Activated CD4-positive, alpha-beta memory T cell treated with anti-CD3 and anti-CD28 coated beads, Interleukin-2, amount 10 ng/mL, durations not matched to agents 7 days and 5 days (primary cell): Measurements from ENCODE around the gene IDI2. TPM values are rescaled to one million over a fixed set of nuclear protein-coding genes. Genes with fewer than 3 reads are reported as not detected.

ENCODE experiments used
- CTCF ChIA-PET: fragments of 350-600 bp; sonication (Branson Sonifier 250); formaldehyde crosslinking; loops from one replicate; lab custom pipeline; 2021; ENCODE audit warnings: antibody characterized with exemption, inconsistent platforms; lab: Charles Lee
- POLR2A ChIA-PET: fragments of 350-600 bp; sonication (Branson Sonifier 250); formaldehyde crosslinking; loops from one replicate; lab custom pipeline; 2021; ENCODE audit warnings: antibody characterized with exemption; lab: Charles Lee
- DNase-seq: peaks from one replicate; pipeline ENCODE4 v3.0.0-alpha.2; 2020
- H3K27ac Mint-ChIP-seq: one replicate; pipeline ENCODE4 v1.8.0; 2021; ENCODE audit warnings: mild to moderate bottlenecking, mixed read lengths
- H3K27me3 Mint-ChIP-seq: one replicate; pipeline ENCODE4 v1.8.0; 2021; ENCODE audit warnings: mixed read lengths
- H3K36me3 Mint-ChIP-seq: one replicate; pipeline ENCODE4 v1.8.0; 2021; ENCODE audit warnings: low read depth, mixed read lengths
- H3K4me1 Mint-ChIP-seq: one replicate; pipeline ENCODE4 v1.8.0; 2021; ENCODE audit warnings: mixed read lengths
- H3K4me3 Mint-ChIP-seq: one replicate; pipeline ENCODE4 v1.8.0; 2021; ENCODE audit warnings: mild to moderate bottlenecking, mixed read lengths
- H3K9me3 Mint-ChIP-seq: one replicate; pipeline ENCODE4 v1.8.0; 2021; ENCODE audit warnings: mixed read lengths
- total RNA-seq, 2 experiments: library from RNA; stranded (reverse); gene quantifications; one replicate each; pipeline ENCODE4 v1.2.3, GENCODE V29; 2021

Gene IDI2
- total RNA-seq, 2 experiments from 2014 or later: not detected

DNA sequence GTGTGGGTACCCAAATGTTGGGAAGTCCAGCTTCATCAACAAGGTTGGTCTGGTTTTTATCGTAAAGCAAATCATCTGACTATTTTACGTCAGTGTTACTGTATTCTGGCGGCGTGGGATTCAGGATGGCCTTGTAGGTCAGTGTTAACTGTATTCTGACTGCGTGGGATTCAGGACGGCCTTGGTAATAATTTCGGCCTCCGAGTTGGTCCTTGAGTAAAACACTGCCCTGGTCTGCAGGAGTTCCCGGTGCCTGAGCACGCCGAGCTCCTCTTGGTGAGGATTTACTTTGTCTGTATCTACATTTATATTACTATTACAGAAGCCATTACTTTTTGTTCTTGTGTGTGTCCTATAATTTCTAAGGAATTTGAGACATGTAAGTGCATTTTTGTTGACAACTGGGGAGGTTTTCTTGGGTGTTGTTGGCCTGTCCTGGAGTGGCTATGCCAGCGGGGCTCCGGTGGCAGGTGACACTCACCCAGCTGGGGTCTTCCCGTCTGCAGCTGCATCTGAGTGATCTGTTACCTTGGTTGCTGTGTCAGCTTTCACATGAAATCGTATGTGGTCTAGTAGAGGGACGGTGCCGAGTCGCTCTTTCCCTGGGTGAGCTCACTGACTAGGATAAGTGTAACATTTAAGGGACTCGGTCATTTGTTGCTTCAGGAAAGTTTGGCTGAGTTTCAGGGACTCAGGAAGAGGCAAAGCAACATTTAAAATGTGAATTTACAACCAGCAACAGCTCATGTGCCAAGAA lies 28.2 kb downstream of the IDI2 start:
- H3K4me1 Mint-ChIP-seq: peaks cover 2% of the 10 kb centered on the region
- DNase-seq: no peak
- no peak overlapping the region for H3K27ac Mint-ChIP-seq
- H3K27me3 Mint-ChIP-seq: no peaks in the 10 kb centered on the region
- ChIA-PET POLR2A (interaction anchor here (0.5 to 2.0 kb wide), 2 partner anchors 9 to 35 kb away, joined by 3 to 6 read pairs; partner anchors contain the start of gene GTPBP4), CTCF (no interaction called here)
- H3K4me3 Mint-ChIP-seq: no peak overlapping the region
- peaks cover 82% of the 10 kb centered on the region for H3K36me3 Mint-ChIP-seq
- peaks cover 3% of the 10 kb centered on the region for H3K9me3 Mint-ChIP-seq

DNA sequence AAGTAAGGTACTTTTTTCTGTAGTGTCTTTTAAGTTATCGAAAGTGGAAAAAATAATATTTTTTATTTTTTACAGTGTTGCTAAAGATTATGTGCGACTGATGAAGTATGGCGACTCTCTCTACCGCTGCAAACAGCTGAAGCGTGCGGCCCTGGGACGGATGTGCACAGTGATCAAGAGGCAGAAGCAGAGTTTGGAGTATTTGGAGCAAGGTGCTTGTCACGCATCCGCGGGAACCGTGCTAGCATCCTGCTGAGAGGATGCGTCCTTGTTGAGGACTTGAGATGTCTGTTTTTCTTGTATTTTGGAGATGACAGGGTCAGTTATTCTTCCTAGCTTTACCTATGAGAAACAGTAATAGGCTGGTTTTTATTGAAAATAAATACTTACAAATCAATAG lies 29.6 kb downstream of the IDI2 start:
- POLR2A ChIA-PET: no interaction called here
- H3K9me3 Mint-ChIP-seq: no peaks in the 10 kb centered on the region
- H3K4me3 Mint-ChIP-seq: no peak overlapping the region

DNA sequence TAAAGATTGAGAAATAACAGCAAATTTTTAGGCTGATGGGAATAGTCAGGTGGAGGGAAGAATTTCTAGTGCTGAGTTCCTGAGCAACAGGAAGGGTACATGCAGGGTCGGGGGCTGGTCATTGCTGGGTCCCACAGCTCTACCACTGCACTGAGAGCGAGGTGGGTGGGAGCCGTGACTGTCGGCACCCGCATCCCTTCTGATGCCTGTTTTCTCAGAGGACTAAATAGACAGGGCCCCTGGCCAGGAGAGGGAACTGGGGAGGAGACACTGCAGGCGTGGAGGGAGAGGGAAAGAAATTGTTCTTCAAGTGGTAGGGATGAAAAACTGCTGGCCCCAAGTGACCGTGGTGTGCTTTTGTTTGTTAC lies 30.1 kb downstream of the IDI2 start:
- no peak overlapping the region for H3K27ac Mint-ChIP-seq

More for the DNA sequence above, 29.6 kb downstream of the IDI2 start:
- no peaks in the 10 kb centered on the region for H3K27me3 Mint-ChIP-seq
- no peak for DNase-seq
- CTCF ChIA-PET: no interaction called here
- H3K36me3 Mint-ChIP-seq: peaks cover 71% of the 10 kb centered on the region
- H3K27ac Mint-ChIP-seq: no peak overlapping the region
- peaks cover 5% of the 10 kb centered on the region for H3K4me1 Mint-ChIP-seq

DNA sequence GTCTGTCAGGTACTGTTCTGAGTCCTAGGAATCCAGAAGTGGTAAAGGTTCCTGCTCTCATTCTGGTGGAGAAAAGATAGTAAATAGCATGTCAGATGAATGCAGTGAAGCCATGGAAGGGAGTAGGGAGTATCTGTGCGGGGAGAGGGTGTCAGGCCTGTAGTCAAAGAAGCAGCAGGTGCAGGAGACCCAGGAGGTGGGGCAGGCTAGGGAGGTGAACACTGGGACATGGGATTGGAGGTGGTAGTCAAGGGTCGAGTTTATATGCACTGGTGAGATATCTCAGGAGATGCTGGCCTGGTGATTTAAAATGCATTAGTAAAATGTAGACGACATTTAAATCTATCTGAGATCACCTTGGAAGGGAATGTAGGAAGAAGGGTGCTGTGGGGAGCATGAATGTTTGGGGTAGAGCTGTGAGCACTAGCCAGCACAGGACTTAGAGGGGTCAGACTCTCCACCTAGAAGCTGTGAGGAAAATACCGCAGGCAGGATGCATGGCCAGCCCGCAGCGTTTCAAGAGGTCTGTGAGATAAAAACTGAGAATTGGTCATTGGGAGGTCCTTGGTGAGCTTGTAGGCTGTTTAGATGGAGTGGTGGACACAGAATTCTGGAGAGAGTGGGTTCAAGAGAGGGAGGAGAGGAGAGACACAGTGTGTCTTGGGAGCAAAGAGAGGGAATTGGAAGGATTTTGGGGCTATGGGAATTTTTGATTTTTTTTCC lies 30.7 kb downstream of the IDI2 start:
- H3K36me3 Mint-ChIP-seq: peaks cover 69% of the 10 kb centered on the region
- H3K27ac Mint-ChIP-seq: no peak overlapping the region
- H3K27me3 Mint-ChIP-seq: no peaks in the 10 kb centered on the region
- CTCF ChIA-PET: no interaction called here
- H3K9me3 Mint-ChIP-seq: no peaks in the 10 kb centered on the region
- no peak for DNase-seq
- peaks cover 14% of the 10 kb centered on the region for H3K4me1 Mint-ChIP-seq
- POLR2A ChIA-PET: no interaction called here
- H3K4me3 Mint-ChIP-seq: no peak overlapping the region

More for the DNA sequence above, 30.1 kb downstream of the IDI2 start:
- peaks cover 10% of the 10 kb centered on the region for H3K4me1 Mint-ChIP-seq
- no peaks in the 10 kb centered on the region for H3K27me3 Mint-ChIP-seq
- peaks cover 69% of the 10 kb centered on the region for H3K36me3 Mint-ChIP-seq
- H3K4me3 Mint-ChIP-seq: no peak overlapping the region
- ChIA-PET POLR2A (no interaction called here), CTCF (no interaction called here)
- H3K9me3 Mint-ChIP-seq: no peaks in the 10 kb centered on the region
- DNase-seq: no peak

DNA sequence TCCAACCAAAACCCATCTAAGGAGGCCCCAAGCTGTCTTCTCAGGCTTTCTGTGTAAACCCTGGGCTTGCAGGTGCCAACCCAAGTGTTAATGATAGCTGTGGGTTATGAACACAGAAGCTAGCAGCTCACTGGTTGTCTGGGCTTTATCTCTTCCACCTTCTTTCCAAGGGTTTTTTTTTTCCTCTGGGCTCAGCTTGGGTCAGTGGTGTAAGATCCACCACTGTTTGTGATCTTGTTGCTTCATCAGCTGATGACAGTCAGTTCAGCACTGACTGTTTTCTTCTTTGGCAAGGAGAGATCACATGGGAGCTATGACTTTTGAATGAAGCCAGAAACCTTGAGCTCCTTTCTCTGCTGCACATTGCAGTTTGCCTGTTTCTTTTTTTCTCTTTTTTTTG lies 32.8 kb downstream of the IDI2 start:
- Mint-ChIP-seq H3K4me1 (peaks cover 28% of the 10 kb centered on the region), H3K36me3 (peaks cover 62% of the 10 kb centered on the region), H3K27me3 (no peaks in the 10 kb centered on the region), H3K9me3 (no peaks in the 10 kb centered on the region), H3K27ac (no peak overlapping the region), H3K4me3 (no peak overlapping the region)
- no peak for DNase-seq
- POLR2A ChIA-PET: interaction anchor here (2.0 kb wide), 1 partner anchor 56 kb away, joined by 6 read pairs; the partner anchor contains the start of gene IDI1
- CTCF ChIA-PET: no interaction called here

DNA sequence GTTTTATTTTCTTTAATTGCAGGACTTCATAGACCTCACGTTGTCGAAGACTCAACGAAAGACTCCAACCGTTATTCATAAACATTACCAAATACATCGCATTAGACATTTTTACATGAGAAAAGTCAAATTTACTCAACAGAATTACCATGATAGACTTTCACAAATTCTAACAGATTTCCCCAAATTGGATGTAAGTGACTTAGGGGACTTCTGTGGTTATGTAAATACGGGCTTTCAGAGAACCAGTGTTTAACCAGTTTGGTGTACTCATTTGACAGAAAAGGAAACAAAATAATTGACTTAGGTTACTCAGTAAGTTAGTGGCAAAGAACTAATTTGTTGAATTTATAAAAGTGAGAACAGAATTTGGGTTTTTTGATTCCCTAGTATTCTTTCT lies 33.2 kb downstream of the IDI2 start:
- ChIA-PET CTCF (no interaction called here), POLR2A (interaction anchor here (2.0 kb wide), 1 partner anchor 56 kb away, joined by 6 read pairs; the partner anchor contains the start of gene IDI1)
- Mint-ChIP-seq H3K4me1 (peaks cover 30% of the 10 kb centered on the region), H3K4me3 (no peak overlapping the region), H3K36me3 (peaks cover 58% of the 10 kb centered on the region), H3K27ac (no peak overlapping the region), H3K9me3 (no peaks in the 10 kb centered on the region), H3K27me3 (no peaks in the 10 kb centered on the region)
- no peak for DNase-seq

DNA sequence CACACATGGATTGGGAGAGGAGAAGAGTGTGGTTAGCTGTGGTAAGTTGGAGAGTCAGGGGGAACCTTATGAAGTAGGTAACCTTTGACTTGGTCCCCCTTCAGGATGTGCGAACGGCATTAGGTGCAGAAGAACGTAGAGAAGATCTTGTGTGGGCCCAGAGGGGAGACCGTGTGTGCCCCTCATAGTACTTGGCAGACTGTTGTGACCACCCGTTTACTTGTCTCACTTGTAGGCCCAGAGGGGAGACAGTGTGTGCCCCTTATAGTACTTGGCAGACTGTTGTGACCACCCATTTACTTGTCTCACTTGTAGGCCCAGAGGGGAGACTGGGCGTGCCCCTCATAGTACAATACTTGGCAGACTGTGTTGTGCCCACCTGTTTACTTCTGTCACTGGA lies 34.9 kb downstream of the IDI2 start:
- Mint-ChIP-seq H3K4me3 (peak overlapping the region; percentile 29), H3K36me3 (peaks cover 44% of the 10 kb centered on the region)
- POLR2A ChIA-PET: no interaction called here

DNA sequence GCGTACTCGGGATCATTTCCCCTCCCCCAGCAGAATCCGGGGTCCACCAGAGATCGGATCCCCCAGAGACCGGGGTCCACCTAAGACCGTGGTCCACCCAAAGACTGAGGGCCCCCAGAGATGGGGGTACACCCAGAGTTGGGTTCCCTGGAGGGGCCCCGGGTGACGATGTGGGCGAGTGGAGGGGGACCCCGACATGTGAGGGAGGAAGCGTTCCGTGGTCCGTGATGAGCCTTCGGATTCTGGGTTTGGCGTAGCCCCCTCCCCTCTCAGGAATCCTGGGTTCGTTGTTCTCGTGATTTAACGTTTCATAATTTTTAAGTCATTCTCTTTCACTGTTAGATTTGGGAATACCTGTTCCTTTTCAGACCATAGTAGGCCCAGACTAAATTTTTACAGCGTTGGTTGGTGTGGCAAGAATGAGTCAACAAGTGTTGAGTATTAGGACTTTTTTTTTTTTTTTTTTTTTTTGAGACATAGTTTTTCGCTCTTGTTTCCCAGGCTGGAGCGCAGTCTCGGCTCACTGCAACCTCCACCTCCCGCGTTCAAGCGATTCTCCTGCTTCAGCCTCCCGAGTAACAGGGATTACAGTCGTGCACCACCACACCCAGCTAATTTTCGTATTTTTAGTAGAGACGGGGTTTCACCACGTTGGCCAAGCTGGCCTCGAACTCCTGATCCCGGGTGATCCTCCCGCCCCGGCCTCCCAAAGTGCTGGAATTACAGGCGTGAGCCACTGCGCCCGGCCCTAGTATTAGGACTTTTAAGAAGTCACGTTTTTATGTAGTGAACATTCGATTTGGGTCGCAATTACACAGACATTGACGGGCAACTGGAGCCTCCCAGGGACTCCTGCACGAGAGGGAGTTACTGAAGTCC lies 36.8 kb downstream of the IDI2 start:
- Mint-ChIP-seq H3K27me3 (no peaks in the 10 kb centered on the region), H3K9me3 (no peaks in the 10 kb centered on the region), H3K27ac (peak overlapping the region; percentile 85), H3K36me3 (peaks cover 25% of the 10 kb centered on the region), H3K4me3 (peak overlapping the region; percentile 98), H3K4me1 (peaks cover 39% of the 10 kb centered on the region)
- ChIA-PET POLR2A (interaction anchor here (1.0 to 4.6 kb wide), 10 partner anchors 9 to 74 kb away, joined by 3 to 69 read pairs (median 8); partner anchors contain the start of genes IDI1, LARP4B and WDR37), CTCF (interaction anchor here (1.0 kb wide), 4 partner anchors 54 to 61 kb away, joined by 3 to 5 read pairs (median 4); no protein-coding TSS in a partner anchor)
- no peak for DNase-seq

More for the DNA sequence above, 34.9 kb downstream of the IDI2 start:
- Mint-ChIP-seq H3K4me1 (peaks cover 39% of the 10 kb centered on the region), H3K9me3 (no peaks in the 10 kb centered on the region), H3K27me3 (no peaks in the 10 kb centered on the region), H3K27ac (no peak overlapping the region)
- no peak for DNase-seq
- CTCF ChIA-PET: no interaction called here

DNA sequence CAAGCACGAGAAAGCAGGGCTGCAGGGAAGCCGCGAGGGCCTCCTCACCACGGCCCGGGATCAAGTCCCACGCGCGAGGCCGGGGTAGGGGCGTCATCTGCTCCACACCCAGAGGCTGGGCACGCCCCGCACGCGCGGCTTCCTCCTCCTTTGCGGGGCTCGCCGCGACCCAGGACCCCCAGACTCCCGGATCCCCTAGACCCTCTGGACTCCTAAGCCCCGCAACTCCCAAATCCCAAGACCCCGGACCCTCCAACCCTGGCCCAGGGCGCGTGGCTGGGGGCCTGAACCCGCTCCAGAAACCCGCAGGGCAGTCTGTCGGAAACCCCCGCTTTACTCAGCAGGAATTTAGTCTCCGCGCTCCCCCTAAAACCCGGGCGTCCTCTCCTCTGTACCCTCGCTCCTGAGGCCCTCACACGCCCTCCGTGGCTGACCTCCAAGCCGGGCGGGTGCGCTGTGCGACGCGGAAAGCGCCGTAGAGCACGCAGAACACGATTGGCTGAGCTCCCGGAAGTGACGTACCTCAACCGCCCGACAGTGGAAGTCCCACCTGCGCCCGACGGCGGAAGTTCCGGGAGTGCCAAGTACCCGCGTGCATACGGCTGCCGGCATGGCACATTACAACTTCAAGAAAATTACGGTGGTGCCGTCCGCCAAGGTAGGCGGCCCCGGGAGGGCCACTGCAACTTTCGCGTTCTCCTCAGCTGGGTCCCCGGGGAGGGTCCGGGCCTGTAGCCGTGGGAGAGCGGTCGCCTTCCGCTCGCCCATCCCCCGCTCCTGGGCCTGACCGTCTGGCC lies 37.6 kb downstream of the IDI2 start, which contains the start of gene GTPBP4:
GTPBP4 (plus strand) TSS at position 565 of the 797 bp plus-strand sequence; CDS start at position 611, 46 bp downstream.
- peaks cover 39% of the 10 kb centered on the region for H3K4me1 Mint-ChIP-seq
- H3K27me3 Mint-ChIP-seq: no peaks in the 10 kb centered on the region
- peak within 1 kb of the TSS; percentile 85 for H3K27ac Mint-ChIP-seq
- DNase-seq: peak; percentile 97
- no peaks in the 10 kb centered on the region for H3K9me3 Mint-ChIP-seq
- ChIA-PET POLR2A (interaction anchor here (0.7 to 4.6 kb wide), 10 partner anchors 10 to 253 kb away, joined by 3 to 69 read pairs (median 8); partner anchors contain the start of genes IDI1, LARP4B and WDR37), CTCF (interaction anchor here (1.0 kb wide), 4 partner anchors 55 to 60 kb away, joined by 3 to 5 read pairs (median 4); no protein-coding TSS in a partner anchor)
- peaks cover 17% of the 10 kb centered on the region for H3K36me3 Mint-ChIP-seq
- H3K4me3 Mint-ChIP-seq: peak within 1 kb of the TSS; percentile 98

DNA sequence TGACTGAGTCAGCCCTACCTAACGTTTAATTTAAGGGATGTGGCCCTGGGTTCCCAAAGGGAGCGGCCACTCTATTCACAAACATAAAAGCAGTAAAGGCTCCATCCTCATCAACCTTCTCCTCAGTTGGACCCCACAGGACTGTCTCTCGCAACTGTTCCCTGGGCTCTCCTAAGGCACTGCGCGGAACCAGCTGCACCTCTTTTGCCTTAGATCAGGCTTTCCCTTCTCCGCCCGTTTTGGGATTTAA lies 38.1 kb downstream of the IDI2 start:
- peaks cover 39% of the 10 kb centered on the region for H3K4me1 Mint-ChIP-seq
- POLR2A ChIA-PET: interaction anchor here (1.5 to 4.6 kb wide), 6 partner anchors 11 to 76 kb away, joined by 6 to 69 read pairs (median 10); partner anchors contain the start of genes IDI1 and LARP4B
- H3K9me3 Mint-ChIP-seq: no peaks in the 10 kb centered on the region
- no peaks in the 10 kb centered on the region for H3K27me3 Mint-ChIP-seq
- peaks cover 14% of the 10 kb centered on the region for H3K36me3 Mint-ChIP-seq
- no peak for DNase-seq
- H3K4me3 Mint-ChIP-seq: peak overlapping the region; percentile 98
- peak overlapping the region; percentile 85 for H3K27ac Mint-ChIP-seq
- CTCF ChIA-PET: no interaction called here

DNA sequence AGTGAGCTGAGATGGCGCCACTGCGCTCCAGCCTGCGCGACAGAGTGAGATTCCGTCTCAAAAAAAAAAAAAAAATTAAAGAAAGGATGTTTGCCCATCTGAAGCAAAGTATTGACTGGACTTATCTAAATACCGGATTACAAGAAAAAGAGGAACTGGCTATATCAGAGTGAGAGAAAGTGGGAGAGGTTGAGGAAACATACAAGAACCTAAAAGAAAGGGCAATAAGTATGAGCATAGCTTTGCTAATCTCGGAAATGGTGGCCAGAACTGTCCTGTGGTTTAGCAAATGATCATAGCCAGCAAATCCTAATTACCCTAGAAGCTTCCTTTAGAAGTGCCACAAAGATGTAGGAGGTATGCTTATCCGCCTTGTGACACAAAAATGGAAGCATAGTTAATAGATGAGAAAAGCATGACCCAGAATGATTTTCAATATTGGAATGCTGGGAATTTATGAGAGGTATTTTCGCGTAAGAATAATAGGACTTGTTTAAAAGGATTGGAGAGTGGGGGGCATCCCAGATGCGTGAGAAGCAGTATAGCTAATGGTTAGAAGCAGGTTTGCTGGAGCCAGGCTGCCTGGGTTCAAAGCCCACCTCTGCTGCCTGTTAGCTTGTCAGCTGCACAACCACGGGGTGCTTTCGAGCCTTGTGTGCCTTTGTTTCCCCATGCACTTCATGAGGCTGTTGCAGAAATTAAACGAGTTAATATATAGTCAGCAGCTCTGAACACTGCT lies 38.6 kb downstream of the IDI2 start:
- peak overlapping the region; percentile 85 for H3K27ac Mint-ChIP-seq
- no peaks in the 10 kb centered on the region for H3K27me3 Mint-ChIP-seq
- no peak for DNase-seq
- POLR2A ChIA-PET: interaction anchor here (1.5 to 4.6 kb wide), 6 partner anchors 56 to 76 kb away, joined by 6 to 69 read pairs (median 10); partner anchors contain the start of genes IDI1, LARP4B and WDR37
- H3K4me1 Mint-ChIP-seq: peaks cover 38% of the 10 kb centered on the region
- peaks cover 14% of the 10 kb centered on the region for H3K36me3 Mint-ChIP-seq
- CTCF ChIA-PET: interaction anchor here (0.9 to 1.1 kb wide), 2 partner anchors 56 to 62 kb away, joined by 3 read pairs; partner anchors contain the start of genes IDI1 and LARP4B
- H3K4me3 Mint-ChIP-seq: peak overlapping the region; percentile 98
- H3K9me3 Mint-ChIP-seq: no peaks in the 10 kb centered on the region
